HEK293T (cell line): ENCODE data around the gene EYA3.
A peak's percentile ranks its signal among the peaks of the same experiment; 100 is the strongest.

Experiments
- BHLHE40 ChIP-seq: fragments of 450-650 bp; IDR thresholded peaks from 2 replicates; pipeline ENCODE4 v1.6.1; 2016; ENCODE audit warnings: mild to moderate bottlenecking, moderate library complexity, borderline replicate concordance
- CTBP1 ChIP-seq: fragments of 450-650 bp; IDR thresholded peaks from 2 replicates; pipeline ENCODE4 v1.6.1; 2016; ENCODE audit warnings: borderline replicate concordance
- ELF4 ChIP-seq: fragments of 450-650 bp; IDR thresholded peaks from 2 replicates; pipeline ENCODE4 v1.6.1; 2017; ENCODE audit warnings: antibody characterized with exemption
- FOXK2 ChIP-seq: fragments of 450-650 bp; IDR thresholded peaks from 2 replicates; pipeline ENCODE4 v1.6.1; 2016; ENCODE audit warnings: mild to moderate bottlenecking
- NFRKB ChIP-seq: fragments of 450-650 bp; IDR thresholded peaks from 2 replicates; pipeline ENCODE4 v1.6.1; 2016; ENCODE audit warnings: mild to moderate bottlenecking, moderate library complexity
- PKNOX1 ChIP-seq: fragments of 450-650 bp; IDR thresholded peaks from 2 replicates; pipeline ENCODE4 v1.6.1; 2016
- SUZ12 ChIP-seq: fragments of 450-650 bp; IDR thresholded peaks from 2 replicates; pipeline ENCODE4 v1.6.1; 2016; ENCODE audit warnings: mild to moderate bottlenecking
- TARDBP ChIP-seq: fragments of 450-650 bp; IDR thresholded peaks from 2 replicates; pipeline ENCODE4 v1.6.1; 2016

GRCh38 chr1:28104866-28105467 lies 16.6 kb upstream of the EYA3 start:
- TF ChIP-seq PKNOX1, result peak; percentile 62
- TF ChIP-seq BHLHE40, result no peak
- TF ChIP-seq TARDBP, result no peak
- no peak for TF ChIP-seq CTBP1
- TF ChIP-seq NFRKB, result no peak
- TF ChIP-seq FOXK2, result no peak
- TF ChIP-seq ELF4, result 0 out of 2 replicates have a peak, but pooled peaks have one; percentile 26
- TF ChIP-seq SUZ12, result no peak
